Measurements from ENCODE around the gene RABAC1. TPM values are rescaled to one million over a fixed set of nuclear protein-coding genes. Genes with fewer than 3 reads are reported as not detected.

The RABAC1 gene
- total RNA-seq, 2 donors from 2014 or later = 114 to 122 TPM

DNA sequence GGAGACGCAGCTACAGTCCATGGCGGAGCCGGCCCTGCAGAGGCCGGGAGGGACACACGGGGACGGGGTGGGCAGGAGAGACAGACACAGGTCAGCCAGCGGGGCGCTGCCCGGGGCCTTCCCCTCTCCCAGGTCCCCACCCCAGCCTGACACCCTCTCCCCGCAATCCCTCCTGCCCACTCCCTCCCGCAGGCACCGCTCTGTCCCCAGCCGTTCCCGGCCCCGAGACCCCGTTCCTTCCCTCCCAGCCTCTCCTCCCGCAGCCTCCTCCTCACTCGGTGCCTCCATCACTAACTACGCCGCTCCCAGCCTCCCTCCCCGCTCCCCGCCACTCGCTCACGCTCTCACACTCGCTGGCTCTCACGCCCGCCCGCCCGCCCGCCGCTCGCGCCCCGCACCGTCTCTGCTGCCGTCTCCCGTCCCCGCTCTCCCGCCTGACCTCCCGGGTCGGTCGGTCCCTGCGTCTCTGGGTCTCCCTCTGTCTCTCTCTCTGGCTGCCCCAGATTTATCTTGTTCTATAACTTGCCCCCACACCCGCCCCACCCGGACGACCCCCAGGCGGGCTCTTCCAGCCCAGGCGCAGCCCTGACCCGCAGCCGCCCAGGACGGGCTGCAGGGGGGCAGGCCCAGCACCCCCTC is 46.1 kb downstream of the RABAC1 start:
- no peaks in the 10 kb centered on the region for H3K9me3 Mint-ChIP-seq
- no peak overlapping the region for H3K27ac ChIP-seq (ENCODE audit: low read depth, low read length)
- peaks cover 80% of the 10 kb centered on the region for H3K27me3 ChIP-seq (ENCODE audit: control insufficient read depth, insufficient read depth, low read length, poor library complexity, severe bottlenecking)
- no peaks in the 10 kb centered on the region for H3K36me3 ChIP-seq (ENCODE audit: control insufficient read depth, insufficient read depth, low read length)
- H3K4me3 ChIP-seq (ENCODE audit: low read length) = no peak overlapping the region
- no peaks in the 10 kb centered on the region for H3K36me3 Mint-ChIP-seq (ENCODE audit: low read depth)
- H3K4me3 Mint-ChIP-seq = peak overlapping the region; percentile 44
- peak; percentile 78 for DNase-seq
- H3K4me1 ChIP-seq (ENCODE audit: control insufficient read depth, insufficient read depth, low read length) = no peaks in the 10 kb centered on the region
- H3K4me1 Mint-ChIP-seq = no peaks in the 10 kb centered on the region
- TF ChIP-seq, protein P1, sequence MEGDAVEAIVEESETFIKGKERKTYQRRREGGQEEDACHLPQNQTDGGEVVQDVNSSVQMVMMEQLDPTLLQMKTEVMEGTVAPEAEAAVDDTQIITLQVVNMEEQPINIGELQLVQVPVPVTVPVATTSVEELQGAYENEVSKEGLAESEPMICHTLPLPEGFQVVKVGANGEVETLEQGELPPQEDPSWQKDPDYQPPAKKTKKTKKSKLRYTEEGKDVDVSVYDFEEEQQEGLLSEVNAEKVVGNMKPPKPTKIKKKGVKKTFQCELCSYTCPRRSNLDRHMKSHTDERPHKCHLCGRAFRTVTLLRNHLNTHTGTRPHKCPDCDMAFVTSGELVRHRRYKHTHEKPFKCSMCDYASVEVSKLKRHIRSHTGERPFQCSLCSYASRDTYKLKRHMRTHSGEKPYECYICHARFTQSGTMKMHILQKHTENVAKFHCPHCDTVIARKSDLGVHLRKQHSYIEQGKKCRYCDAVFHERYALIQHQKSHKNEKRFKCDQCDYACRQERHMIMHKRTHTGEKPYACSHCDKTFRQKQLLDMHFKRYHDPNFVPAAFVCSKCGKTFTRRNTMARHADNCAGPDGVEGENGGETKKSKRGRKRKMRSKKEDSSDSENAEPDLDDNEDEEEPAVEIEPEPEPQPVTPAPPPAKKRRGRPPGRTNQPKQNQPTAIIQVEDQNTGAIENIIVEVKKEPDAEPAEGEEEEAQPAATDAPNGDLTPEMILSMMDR (conservative IDR thresholded peaks at IDR 0.05) = no peak
- no peaks in the 10 kb centered on the region for H3K9me3 ChIP-seq (ENCODE audit: control insufficient read depth, low read length)
- WGBS, 2 experiments (ENCODE audit: insufficient coverage in 1 of 2, insufficient read length in 1 of 2) = 1 to 2% methylated on average over 15 to 50 of the region's 51 CpGs
- H3K27me3 Mint-ChIP-seq (ENCODE audit: insufficient read depth) = peaks cover 56% of the 10 kb centered on the region
- no peak overlapping the region for H3K27ac Mint-ChIP-seq
- no peak overlapping the region for H3K9ac ChIP-seq (ENCODE audit: extremely low read depth, low read length, poor library complexity, severe bottlenecking)

DNA sequence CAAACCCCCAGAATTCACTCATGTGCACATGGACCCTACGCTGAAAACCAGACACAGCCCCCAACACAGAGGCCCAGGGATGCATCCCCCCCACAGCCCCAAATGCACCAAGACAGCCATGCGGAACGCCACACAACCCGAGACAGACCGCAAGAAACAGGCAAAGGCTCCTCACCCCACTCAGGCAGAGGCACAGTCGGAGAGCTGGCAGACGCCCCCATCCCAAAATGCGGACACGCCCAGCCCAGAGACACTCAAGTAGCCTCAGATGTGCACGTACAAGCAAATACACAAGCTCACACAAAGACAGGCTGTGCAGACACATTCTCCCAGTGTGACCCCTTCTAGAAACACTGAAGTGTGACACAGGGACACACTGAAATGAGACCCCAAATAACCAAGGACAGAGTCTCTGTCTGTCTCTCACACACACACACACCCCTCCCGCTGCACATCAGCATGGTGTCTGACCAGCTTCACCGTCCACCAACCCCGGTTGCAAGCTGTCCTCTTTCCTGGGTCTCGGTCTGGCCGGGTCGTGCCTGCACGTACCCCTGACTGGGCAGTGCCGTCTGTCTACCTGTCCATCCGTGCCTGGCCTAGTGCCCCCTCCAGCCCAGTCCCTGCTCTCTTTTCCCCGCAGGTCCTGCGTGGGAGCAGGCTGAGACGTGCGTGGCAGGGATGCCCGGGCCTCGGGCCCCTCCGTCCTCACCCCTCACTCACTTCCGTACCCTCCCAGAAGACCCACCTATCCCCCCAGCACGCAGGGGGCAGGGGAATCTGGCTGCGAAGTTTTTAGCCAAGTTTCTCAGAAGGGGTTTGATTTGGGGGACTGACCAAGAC is 47.0 kb downstream of the RABAC1 start:
- WGBS, 2 experiments (ENCODE audit: insufficient coverage in 1 of 2, insufficient read length in 1 of 2) = 7 to 23% methylated on average over 8 to 29 of the region's 29 CpGs
- Histone ChIP-seq H3K36me3 (ENCODE audit: control insufficient read depth, insufficient read depth, low read length) (no peaks in the 10 kb centered on the region), H3K27ac (ENCODE audit: low read depth, low read length) (no peak overlapping the region), H3K9ac (ENCODE audit: extremely low read depth, low read length, poor library complexity, severe bottlenecking) (no peak overlapping the region), H3K9me3 (ENCODE audit: control insufficient read depth, low read length) (no peaks in the 10 kb centered on the region), H3K4me3 (ENCODE audit: low read length) (no peak overlapping the region), H3K4me1 (ENCODE audit: control insufficient read depth, insufficient read depth, low read length) (no peaks in the 10 kb centered on the region), H3K27me3 (ENCODE audit: control insufficient read depth, insufficient read depth, low read length, poor library complexity, severe bottlenecking) (peaks cover 71% of the 10 kb centered on the region)
- H3K27me3 Mint-ChIP-seq (ENCODE audit: insufficient read depth) = peaks cover 58% of the 10 kb centered on the region
- no peaks in the 10 kb centered on the region for H3K4me1 Mint-ChIP-seq
- no peaks in the 10 kb centered on the region for H3K9me3 Mint-ChIP-seq
- no peak overlapping the region for H3K27ac Mint-ChIP-seq
- H3K36me3 Mint-ChIP-seq (ENCODE audit: low read depth) = peaks cover 3% of the 10 kb centered on the region
- no peak for DNase-seq
- peak overlapping the region; percentile 44 for H3K4me3 Mint-ChIP-seq
- TF ChIP-seq, protein P1 (conservative IDR thresholded peaks at IDR 0.05) = no peak

DNA sequence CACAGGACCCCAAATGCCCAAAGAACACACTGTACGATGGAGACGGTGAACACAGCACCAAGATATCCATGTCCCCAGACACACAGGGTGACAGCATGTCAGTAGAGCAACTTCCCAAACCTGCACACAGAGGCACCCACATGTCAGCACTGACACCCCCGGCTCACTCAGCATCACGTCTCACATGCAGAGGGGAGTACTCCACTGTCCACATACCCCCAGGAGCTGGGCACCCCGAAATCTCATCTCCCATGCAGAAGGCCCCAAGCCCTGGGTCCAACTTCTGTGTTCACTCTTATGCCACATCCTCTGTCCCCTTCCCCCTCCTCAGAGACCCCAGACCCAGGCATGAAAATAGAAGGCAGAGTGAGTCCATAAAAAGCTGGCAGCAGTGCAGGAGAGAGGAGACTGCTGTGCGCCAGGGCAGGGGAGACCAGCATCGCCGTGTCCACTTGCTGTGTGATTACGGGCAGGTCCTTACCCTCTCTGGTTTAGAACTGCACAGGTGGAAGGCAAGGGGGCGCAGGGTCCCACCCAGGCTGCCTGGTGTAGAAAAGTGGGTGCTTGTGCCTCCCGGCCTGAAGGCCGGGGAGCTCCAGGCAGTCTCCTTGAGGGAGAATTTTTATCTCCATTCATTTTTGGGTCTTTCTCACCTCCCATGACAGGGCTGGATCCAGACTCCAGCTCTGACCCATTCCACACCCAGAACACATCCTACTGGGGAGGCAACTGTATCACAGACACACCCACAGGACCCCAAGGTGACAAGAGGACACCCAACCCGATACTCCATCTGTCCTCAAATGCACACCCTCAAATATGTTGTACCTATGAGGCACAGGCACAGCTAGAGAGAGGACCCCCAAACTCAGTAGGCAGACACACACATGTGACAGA is 47.9 kb downstream of the RABAC1 start:
- Mint-ChIP-seq H3K4me1 (no peaks in the 10 kb centered on the region), H3K27ac (no peak overlapping the region), H3K9me3 (no peaks in the 10 kb centered on the region), H3K4me3 (no peak overlapping the region), H3K36me3 (ENCODE audit: low read depth) (peaks cover 6% of the 10 kb centered on the region), H3K27me3 (ENCODE audit: insufficient read depth) (peaks cover 58% of the 10 kb centered on the region)
- TF ChIP-seq, protein P1 (conservative IDR thresholded peaks at IDR 0.05) = no peak
- WGBS, 2 experiments (ENCODE audit: insufficient coverage in 1 of 2, insufficient read length in 1 of 2) = 87 to 92% methylated on average over 5 to 13 of the region's 13 CpGs
- Histone ChIP-seq H3K27ac (ENCODE audit: low read depth, low read length) (no peak overlapping the region), H3K36me3 (ENCODE audit: control insufficient read depth, insufficient read depth, low read length) (no peaks in the 10 kb centered on the region), H3K9ac (ENCODE audit: extremely low read depth, low read length, poor library complexity, severe bottlenecking) (no peak overlapping the region), H3K4me1 (ENCODE audit: control insufficient read depth, insufficient read depth, low read length) (no peaks in the 10 kb centered on the region), H3K27me3 (ENCODE audit: control insufficient read depth, insufficient read depth, low read length, poor library complexity, severe bottlenecking) (peaks cover 62% of the 10 kb centered on the region), H3K4me3 (ENCODE audit: low read length) (no peak overlapping the region), H3K9me3 (ENCODE audit: control insufficient read depth, low read length) (no peaks in the 10 kb centered on the region)
- no peak for DNase-seq
